ENCODE results near the gene METTL17.
A peak's percentile ranks its signal among the peaks of the same experiment; 100 is the strongest.

DNA sequence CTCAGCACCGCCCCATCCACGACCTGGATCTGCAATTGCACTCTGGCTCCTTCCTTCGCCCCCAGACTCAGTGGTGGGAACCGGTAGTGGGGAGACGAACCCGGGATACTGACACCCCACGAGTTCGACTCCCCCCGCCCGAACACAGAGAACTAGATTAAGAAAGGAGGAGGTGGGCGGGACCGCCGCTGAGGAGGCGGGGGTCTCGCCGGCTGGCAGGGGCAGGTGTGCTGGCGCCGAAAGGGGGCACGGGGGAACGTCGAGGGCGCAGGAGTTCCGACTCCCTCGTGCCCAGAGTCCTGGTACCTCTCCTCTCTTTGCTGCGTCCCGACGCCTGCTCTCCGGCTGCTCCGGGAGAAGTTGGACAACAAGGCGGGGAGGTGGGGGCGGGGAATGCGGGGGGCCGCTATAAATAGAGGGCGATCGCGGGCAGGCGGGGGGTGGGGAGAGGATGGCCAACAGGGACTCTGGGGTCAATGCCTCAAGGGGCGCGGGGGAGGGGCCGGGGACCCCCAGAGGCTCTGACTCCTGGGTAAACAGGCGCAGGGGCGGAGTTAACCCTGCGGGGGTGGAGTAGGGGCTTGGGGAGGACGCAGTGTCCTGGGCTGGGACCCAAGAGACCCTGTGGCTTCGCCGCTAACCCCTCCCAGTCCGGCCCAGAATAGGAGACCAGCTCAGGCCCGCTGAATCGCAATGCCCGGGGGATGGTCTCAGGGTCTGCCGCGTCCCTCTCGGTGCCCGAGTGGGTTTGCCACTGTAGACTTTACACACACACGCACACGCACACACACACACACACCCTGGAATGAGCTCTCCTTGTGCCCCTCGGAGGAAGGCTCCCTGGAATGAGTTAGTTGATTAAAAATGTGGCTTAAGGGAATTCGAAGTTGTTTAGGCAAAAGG, 35.8 kb downstream of the METTL17 start:
- TF ChIP-seq, protein P1, sequence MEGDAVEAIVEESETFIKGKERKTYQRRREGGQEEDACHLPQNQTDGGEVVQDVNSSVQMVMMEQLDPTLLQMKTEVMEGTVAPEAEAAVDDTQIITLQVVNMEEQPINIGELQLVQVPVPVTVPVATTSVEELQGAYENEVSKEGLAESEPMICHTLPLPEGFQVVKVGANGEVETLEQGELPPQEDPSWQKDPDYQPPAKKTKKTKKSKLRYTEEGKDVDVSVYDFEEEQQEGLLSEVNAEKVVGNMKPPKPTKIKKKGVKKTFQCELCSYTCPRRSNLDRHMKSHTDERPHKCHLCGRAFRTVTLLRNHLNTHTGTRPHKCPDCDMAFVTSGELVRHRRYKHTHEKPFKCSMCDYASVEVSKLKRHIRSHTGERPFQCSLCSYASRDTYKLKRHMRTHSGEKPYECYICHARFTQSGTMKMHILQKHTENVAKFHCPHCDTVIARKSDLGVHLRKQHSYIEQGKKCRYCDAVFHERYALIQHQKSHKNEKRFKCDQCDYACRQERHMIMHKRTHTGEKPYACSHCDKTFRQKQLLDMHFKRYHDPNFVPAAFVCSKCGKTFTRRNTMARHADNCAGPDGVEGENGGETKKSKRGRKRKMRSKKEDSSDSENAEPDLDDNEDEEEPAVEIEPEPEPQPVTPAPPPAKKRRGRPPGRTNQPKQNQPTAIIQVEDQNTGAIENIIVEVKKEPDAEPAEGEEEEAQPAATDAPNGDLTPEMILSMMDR (IDR thresholded peaks at IDR 0.05 in 8 of 11, conservative IDR thresholded peaks at IDR 0.05 in 3 of 11), result peak in 1 of 11 experiments; percentile 1
- TF ChIP-seq POLR2A (IDR thresholded peaks at IDR 0.05), result no peak
